ENCODE data around the gene DEFB108B. TPM values are rescaled to one million over a fixed set of nuclear protein-coding genes. Genes with fewer than 3 reads are reported as not detected.
"Not testable (repeated sequence)": the region's sequence is repeated elsewhere in the genome, so short reads cannot be mapped to it uniquely, and the experiment has no call there.

The DEFB108B gene
- total and polyA plus RNA-seq, 5 donors, result not detected

DNA sequence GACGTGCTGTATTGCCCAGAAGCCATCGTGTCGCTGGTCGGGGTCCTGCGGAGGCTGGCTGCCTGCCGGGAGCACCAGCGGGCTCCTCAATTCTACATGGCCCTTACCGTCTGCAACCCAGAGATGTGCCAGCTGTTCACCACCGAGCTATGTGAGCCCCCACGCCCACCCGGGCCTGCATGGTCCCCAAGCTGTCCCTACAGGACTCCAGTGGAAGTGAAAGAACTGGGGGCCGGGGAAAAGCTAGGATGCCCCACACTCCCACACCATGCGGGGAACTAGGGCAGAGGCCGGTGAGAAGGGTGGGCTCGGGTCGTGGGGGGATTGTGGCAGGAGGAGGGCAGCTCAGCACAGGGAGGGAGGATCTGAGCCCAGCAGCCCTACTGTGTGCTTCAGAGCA lies 37.0 kb upstream of the DEFB108B start:
- H3K4me3 ChIP-seq (ENCODE audit: low read length); ATAC-seq; H3K27ac ChIP-seq (ENCODE audit: low read length); H3K27me3 ChIP-seq (ENCODE audit: control insufficient read depth, insufficient read depth); H3K4me1 ChIP-seq (ENCODE audit: control insufficient read depth, insufficient read depth, low read length); H3K9me3 ChIP-seq (ENCODE audit: control insufficient read depth, low read length); intact Hi-C loops (cut with DNase I): not testable (repeated sequence)
- WGBS, result 90% methylated on average over 16 of the region's 16 CpGs
- peak in 1 of 3 donors; percentile 50 for DNase-seq

DNA sequence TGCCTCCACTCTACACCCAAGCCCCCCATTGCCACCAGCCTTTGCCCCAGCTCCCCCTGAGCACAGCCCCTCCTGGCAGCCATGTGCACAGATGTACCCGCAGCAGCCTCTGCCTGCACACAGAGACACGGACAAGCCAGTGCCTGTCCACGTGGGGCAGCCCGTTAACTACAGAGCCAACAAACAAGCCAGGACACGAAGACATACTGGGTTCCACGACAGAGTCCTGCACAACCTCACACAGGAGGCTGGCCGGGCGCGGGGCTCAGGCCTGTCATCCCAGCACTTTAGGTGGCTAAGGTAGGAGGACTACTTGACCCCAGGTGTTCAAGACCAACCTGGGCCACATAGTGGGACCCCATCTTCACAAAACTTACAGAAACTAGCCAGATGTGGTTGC lies 36.2 kb upstream of the DEFB108B start:
- H3K4me1 ChIP-seq (ENCODE audit: control insufficient read depth, insufficient read depth, low read length); ATAC-seq: not testable (repeated sequence)

DNA sequence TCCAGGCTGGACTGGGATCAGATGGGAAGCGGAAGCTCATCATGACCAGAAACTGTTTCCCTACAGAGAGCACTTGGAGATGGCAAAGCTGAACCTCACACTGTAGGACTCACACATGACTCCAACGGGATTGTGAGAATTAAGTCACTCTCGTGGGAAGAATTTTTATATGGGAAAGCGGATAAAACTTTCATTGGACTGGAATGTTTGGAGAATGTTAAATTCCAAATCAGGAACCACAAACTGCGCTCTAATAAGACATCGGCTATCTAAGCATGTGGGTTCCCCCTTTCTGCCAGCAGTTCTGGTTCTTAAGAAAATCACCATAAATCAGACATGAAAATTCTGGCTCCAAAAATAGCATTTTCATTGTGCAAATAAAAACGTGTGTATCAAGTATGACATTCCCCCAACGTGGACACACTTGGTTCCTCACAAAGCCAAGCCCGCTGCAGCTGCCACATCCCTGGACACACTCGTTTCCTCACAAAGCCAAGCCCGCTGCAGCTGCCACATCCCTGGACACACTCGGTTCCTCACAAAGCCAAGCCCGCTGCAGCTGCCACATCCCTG lies 33.4 kb upstream of the DEFB108B start:
- H3K9me3 ChIP-seq (ENCODE audit: control insufficient read depth, low read length); ATAC-seq; intact Hi-C loops (cut with DNase I); H3K27ac ChIP-seq (ENCODE audit: low read length); H3K27me3 ChIP-seq (ENCODE audit: control insufficient read depth, insufficient read depth); DNase-seq; H3K4me3 ChIP-seq (ENCODE audit: low read length); H3K4me1 ChIP-seq (ENCODE audit: control insufficient read depth, insufficient read depth, low read length): not testable (repeated sequence)
- 84% methylated on average over 13 of the region's 13 CpGs for WGBS

More for the DNA sequence above, 36.2 kb upstream of the DEFB108B start:
- H3K9me3 ChIP-seq (ENCODE audit: control insufficient read depth, low read length); DNase-seq; H3K4me3 ChIP-seq (ENCODE audit: low read length); H3K27me3 ChIP-seq (ENCODE audit: control insufficient read depth, insufficient read depth); H3K27ac ChIP-seq (ENCODE audit: low read length); intact Hi-C loops (cut with DNase I): not testable (repeated sequence)
- WGBS, result 92% methylated on average over 9 of the region's 9 CpGs

DNA sequence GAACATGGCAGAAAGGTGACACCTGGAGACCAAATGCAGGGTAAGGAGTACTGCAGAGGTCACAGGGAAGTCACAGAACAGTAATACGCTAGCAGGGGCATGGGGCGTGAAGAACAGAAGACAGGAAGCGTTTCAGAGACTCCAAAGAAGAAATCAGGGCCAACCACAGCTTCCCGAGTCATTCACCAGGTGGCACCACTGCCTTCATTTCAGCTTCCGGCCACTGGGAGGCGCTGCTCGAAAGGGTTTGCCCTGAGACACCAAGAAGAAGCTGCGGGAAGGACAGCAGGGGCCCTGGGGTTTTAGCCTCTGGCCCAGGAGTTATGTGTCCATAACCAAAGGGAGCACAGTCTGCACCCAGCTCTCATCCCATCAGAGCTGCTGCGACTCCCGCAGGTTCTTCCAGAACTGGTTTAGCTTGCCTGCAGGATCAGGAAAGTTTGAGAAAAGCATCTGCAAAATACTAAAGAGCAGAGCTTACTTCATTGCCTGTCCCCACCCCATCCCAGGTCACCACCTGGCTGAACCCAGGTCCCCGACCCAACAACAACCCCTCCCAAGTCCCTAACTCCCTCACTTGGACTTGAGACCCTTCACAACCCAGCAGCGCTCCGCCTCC lies 32.6 kb upstream of the DEFB108B start:
- 40% methylated on average over 13 of the region's 13 CpGs for WGBS
- H3K4me3 ChIP-seq (ENCODE audit: low read length); H3K4me1 ChIP-seq (ENCODE audit: control insufficient read depth, insufficient read depth, low read length); H3K27ac ChIP-seq (ENCODE audit: low read length); intact Hi-C loops (cut with DNase I); H3K27me3 ChIP-seq (ENCODE audit: control insufficient read depth, insufficient read depth); ATAC-seq; H3K9me3 ChIP-seq (ENCODE audit: control insufficient read depth, low read length): not testable (repeated sequence)
- peak; percentile 58 to 85 (median 81) for DNase-seq

DNA sequence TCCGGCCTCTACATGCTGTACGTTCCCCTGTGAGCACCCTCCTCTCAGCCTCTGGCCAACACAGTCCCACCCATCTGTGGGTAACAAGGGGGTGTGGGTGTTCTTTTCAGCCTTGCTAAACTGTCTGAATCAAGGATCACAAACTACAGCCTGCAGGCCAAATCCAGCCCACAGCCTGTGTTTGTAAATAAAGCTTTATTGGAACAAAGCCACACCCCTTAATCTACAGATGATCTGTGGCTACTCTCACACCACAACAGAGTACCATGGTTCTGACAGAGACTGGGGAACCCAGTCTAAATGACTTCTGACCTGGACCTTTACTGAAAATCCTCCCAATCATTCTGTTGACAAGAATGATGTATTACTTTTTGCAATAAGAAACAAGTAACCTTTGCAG lies 32.0 kb upstream of the DEFB108B start:
- ATAC-seq; H3K4me1 ChIP-seq (ENCODE audit: control insufficient read depth, insufficient read depth, low read length); H3K9me3 ChIP-seq (ENCODE audit: control insufficient read depth, low read length); H3K27ac ChIP-seq (ENCODE audit: low read length); intact Hi-C loops (cut with DNase I); H3K4me3 ChIP-seq (ENCODE audit: low read length); DNase-seq; H3K27me3 ChIP-seq (ENCODE audit: control insufficient read depth, insufficient read depth): not testable (repeated sequence)
- WGBS, result 86% methylated on average over 2 of the region's 2 CpGs

DNA sequence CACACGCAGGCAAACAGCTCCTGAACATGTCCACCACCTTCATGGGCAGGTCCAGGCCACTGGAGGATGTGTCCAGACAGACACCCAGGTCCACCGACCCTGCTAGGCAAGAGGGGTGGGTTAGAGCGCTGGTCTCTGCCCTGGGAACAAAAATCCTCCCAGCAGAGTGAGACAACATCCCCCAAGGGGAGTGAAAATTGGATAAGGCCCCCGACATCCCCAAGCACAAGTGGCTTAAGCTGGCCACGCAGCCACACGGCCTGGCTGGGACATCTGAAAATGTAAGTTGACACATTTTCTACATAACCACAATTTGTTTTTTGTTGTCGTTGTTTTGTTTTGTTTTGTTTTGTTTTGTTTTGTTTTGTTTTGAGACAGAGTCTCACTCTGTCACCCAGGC lies 30.1 kb upstream of the DEFB108B start:
- ATAC-seq; H3K27ac ChIP-seq (ENCODE audit: low read length); DNase-seq; intact Hi-C loops (cut with DNase I); H3K27me3 ChIP-seq (ENCODE audit: control insufficient read depth, insufficient read depth); H3K4me1 ChIP-seq (ENCODE audit: control insufficient read depth, insufficient read depth, low read length); H3K4me3 ChIP-seq (ENCODE audit: low read length); H3K9me3 ChIP-seq (ENCODE audit: control insufficient read depth, low read length): not testable (repeated sequence)
- 75% methylated on average over 7 of the region's 7 CpGs for WGBS

DNA sequence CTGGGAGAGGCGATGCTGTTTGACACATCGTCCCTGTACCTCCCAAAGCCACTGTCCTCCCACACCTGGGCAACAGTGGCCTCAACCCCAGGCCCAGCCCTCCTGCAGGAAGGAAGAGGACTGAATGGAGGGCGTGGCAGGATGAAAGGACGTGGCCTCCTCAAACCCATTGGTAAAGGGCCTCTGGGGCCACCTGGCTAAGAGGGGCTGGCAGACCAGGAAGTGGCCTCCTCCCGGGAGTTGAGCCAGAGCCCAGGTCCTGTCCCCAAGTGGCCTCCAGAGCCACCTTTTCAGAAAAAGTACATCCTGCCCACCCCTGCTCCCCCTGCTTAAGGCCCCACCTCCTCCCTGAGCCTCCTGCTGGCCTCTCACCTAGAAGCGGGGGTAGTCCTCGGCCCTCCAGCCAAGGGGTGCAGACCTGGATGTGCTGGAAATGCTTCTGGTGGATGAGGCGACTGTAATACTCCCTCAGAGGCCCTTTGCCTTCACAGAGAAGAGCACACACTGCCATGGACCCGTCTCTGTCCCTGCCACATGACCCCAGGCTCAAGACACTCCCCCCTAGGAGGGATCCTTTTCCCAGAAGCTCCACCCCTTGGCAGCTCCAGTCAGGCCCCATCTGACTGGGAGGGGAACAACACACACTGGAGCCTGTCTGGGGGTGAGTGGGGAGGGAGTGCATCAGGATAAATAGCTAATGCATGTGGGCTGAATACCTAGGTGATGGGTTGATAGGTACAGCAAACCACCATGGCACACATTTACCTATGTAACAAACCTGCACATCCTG lies 28.6 kb upstream of the DEFB108B start:
- H3K27ac ChIP-seq (ENCODE audit: low read length); ATAC-seq; H3K27me3 ChIP-seq (ENCODE audit: control insufficient read depth, insufficient read depth); H3K4me1 ChIP-seq (ENCODE audit: control insufficient read depth, insufficient read depth, low read length); intact Hi-C loops (cut with DNase I); H3K4me3 ChIP-seq (ENCODE audit: low read length); H3K9me3 ChIP-seq (ENCODE audit: control insufficient read depth, low read length): not testable (repeated sequence)
- 78% methylated on average over 9 of the region's 9 CpGs for whole genome bisulfite sequencing
- peak in 1 of 3 donors; percentile 21 for DNase-seq

DNA sequence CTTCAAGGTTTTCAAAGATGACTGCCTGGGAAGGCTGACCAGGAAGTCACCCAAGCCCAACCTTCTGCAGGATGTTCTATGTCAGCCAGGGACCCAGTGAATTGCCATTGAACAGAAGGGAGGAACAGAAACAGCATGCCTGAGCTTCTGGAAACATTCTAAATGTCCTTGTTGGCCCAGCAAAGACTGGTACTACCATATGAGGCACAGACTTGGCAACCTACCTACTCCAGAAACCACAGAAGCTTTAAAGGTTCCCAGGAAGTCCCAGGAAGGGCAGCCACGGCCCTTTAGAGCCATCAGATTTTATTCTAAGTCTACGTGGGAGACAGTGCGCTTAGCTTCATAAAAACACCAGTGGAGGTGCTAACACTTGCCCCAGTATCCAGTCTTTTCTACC lies 20.5 kb upstream of the DEFB108B start:
- DNase-seq; intact Hi-C loops (cut with DNase I); H3K27ac ChIP-seq (ENCODE audit: low read length); H3K27me3 ChIP-seq (ENCODE audit: control insufficient read depth, insufficient read depth); H3K4me3 ChIP-seq (ENCODE audit: low read length); H3K4me1 ChIP-seq (ENCODE audit: control insufficient read depth, insufficient read depth, low read length); ATAC-seq; H3K9me3 ChIP-seq (ENCODE audit: control insufficient read depth, low read length): not testable (repeated sequence)
- WGBS, result 85% methylated on average over 3 of the region's 3 CpGs

DNA sequence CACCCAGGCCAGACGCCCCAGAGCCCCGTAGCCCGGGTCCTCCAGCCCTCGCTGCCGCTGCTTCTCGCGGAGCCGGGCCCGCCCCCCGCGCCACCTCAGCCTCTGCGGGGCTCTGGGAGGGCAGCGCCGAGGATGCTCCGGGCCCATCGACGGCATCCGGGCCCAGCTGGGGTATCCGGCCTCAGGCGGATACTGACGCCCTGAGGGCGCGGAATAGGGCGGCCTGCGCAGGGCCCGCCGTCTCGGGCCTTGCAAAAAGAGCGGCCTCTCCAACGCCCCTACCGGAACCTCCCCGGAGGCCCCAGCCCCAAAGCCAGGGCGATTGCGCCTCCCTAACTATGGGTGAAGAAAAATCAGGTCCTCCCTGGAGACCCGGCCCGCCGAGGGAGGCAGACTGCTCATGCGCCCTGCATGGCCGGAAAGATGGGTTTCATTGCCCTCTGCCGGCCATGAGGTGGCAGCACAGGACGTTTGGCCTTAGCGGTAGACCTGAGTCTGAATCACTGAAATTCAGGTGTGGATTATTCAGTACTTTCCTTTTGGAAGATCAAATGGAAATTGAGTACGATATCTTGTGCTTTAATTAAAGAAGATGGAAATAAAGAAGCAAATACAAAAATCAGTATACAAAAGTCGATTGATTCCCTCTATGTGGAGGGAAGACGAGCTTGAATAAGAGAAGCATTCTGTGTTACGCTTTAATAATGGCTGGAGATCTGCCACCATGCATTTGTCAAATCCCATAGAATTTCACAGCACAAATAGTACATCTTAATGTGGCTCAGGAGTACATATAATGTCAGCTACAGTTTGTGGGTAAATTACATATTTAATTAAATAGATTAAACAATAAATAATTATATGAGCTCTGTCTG lies 19.3 kb upstream of the DEFB108B start:
- H3K9me3 ChIP-seq (ENCODE audit: control insufficient read depth, low read length); H3K27ac ChIP-seq (ENCODE audit: low read length); ATAC-seq; H3K27me3 ChIP-seq (ENCODE audit: control insufficient read depth, insufficient read depth); H3K4me1 ChIP-seq (ENCODE audit: control insufficient read depth, insufficient read depth, low read length); intact Hi-C loops (cut with DNase I): not testable (repeated sequence)
- H3K4me3 ChIP-seq (ENCODE audit: low read length), result peak overlapping the region; percentile 44
- 5% methylated on average over 46 of the region's 46 CpGs for WGBS
- DNase-seq, result peak; percentile 80 to 92 (median 89)

DNA sequence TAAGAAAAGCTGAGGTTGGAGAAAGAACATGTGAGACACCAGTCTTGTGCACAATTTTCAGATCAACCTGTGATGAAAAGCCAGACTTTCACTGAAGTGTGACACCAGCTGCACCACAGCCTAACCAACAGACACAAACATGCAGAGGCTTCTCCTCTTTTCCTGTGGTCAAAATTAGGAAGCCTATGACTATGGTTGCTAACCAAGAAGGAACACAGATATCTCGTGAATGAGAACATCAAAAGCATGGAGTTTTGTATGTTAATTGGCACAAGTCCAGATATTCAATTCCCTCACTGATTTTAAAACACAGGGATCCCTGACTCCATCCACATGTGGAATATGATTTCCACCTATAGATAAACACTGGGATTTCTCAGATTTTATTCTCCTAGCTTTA lies 11.5 kb upstream of the DEFB108B start:
- H3K4me3 ChIP-seq (ENCODE audit: low read length); H3K9me3 ChIP-seq (ENCODE audit: control insufficient read depth, low read length); H3K27me3 ChIP-seq (ENCODE audit: control insufficient read depth, insufficient read depth); intact Hi-C loops (cut with DNase I); DNase-seq; ATAC-seq; H3K4me1 ChIP-seq (ENCODE audit: control insufficient read depth, insufficient read depth, low read length); H3K27ac ChIP-seq (ENCODE audit: low read length): not testable (repeated sequence)
- 33% methylated on average over 1 of the region's 1 CpG for WGBS
